K562 (cell line): ENCODE results near the gene ZMYND8. TPM values are rescaled to one million over a fixed set of nuclear protein-coding genes. Genes with fewer than 3 reads are reported as not detected.

Experiments used
- ATAC-seq: fragments of 200-7000 bp; cut with Tn5 transposase; 3 replicates; pipeline ENCODE4 v1.9.1; 2020; ENCODE audit warnings: moderate library complexity
- BruUV-seq: library from RNA; stranded (reverse); fragments of 400-500 nt; replicated peaks from 2 replicates; lab custom pipeline; 2021; lab: Mats Ljungman, UMichigan
- CTCF ChIA-PET: fragments of 300-600 bp; formaldehyde crosslinking; extraction: SDS; loops from one replicate; lab custom pipeline; 2021; ENCODE audit warnings: low intra/inter-chr PET ratio; lab: Yijun Ruan, JAX
- POLR2A ChIA-PET: fragments of 300-600, 350-650 bp; sonication (Branson Sonifier 250); formaldehyde crosslinking; extraction: SDS; loops from one replicate; lab custom pipeline; 2021; ENCODE audit warnings: antibody characterized with exemption, inconsistent platforms; lab: Yijun Ruan, JAX
- DNase-seq, 4 experiments: peaks; one replicate each; pipeline versions ENCODE4 v3.0.0 to v3.0.0-alpha.2; 2011 to 2018; ENCODE audit warnings: low spot score in 3 of 4, mixed read lengths in 3 of 4; ENCODE audit errors: extremely low read depth in 1 of 4
- FAIRE-seq: peaks from 2 replicates; lab custom pipeline; 2011; peaks lifted over from hg19 to GRCh38; lab: Jason Lieb, UNC
- H2AFZ ChIP-seq: 2 replicates; pipeline ENCODE4 v1.6.0; 2011; ENCODE audit warnings: low read depth, low read length, control low read depth, inconsistent platforms
- H3K27ac ChIP-seq: fragments of 200-600 bp; 3 replicates; pipeline ENCODE4 v1.8.0; 2011; ENCODE audit warnings: low read depth, mild to moderate bottlenecking, control low read depth, inconsistent platforms, low read length, moderate library complexity, mixed read lengths; ENCODE audit errors: extremely low read depth
- H3K27me3 ChIP-seq, 2 experiments: fragments of 300-600 bp in 1 of 2; 2 replicates in 1 of 2; 3 replicates in 1 of 2; pipeline versions ENCODE4 v1.6.0 to v1.8.0; 2011; ENCODE audit warnings: inconsistent platforms in 2 of 2, low read length in 2 of 2, mild to moderate bottlenecking in 1 of 2, mixed read lengths in 1 of 2, moderate library complexity in 1 of 2; ENCODE audit not compliant: control insufficient read depth in 2 of 2, insufficient read depth in 2 of 2
- H3K36me3 ChIP-seq: fragments of 300-600 bp; 3 replicates; pipeline ENCODE4 v1.8.0; 2011; ENCODE audit warnings: mild to moderate bottlenecking, low read length, inconsistent platforms; ENCODE audit not compliant: control insufficient read depth, insufficient read depth
- H3K4me1 ChIP-seq, 2 experiments: fragments of 200-600 bp in 1 of 2; replicated peaks in 1 of 2; 2 replicates in 1 of 2; 3 replicates in 1 of 2; pipeline versions ENCODE4 v1.5.1 to v1.8.0; 2011; ENCODE audit warnings: inconsistent platforms in 2 of 2, low read length in 2 of 2, mild to moderate bottlenecking in 1 of 2, mixed read lengths in 1 of 2, moderate library complexity in 1 of 2; ENCODE audit not compliant: control insufficient read depth in 2 of 2, insufficient read depth in 2 of 2
- H3K4me2 ChIP-seq: 2 replicates; pipeline ENCODE4 v1.6.1; 2011; ENCODE audit warnings: low read length, control low read depth, inconsistent platforms, mixed read lengths; ENCODE audit not compliant: insufficient read depth
- H3K4me3 ChIP-seq: fragments of 200-600 bp; sonication (generic), shearing (Covaris generic); 2 replicates; pipeline ENCODE4 v1.5.1; 2016; ENCODE audit warnings: control low read depth, inconsistent platforms
- H3K79me2 ChIP-seq: fragments of 200-600 bp; 3 replicates; pipeline ENCODE4 v1.8.0; 2011; ENCODE audit warnings: low read length, inconsistent platforms; ENCODE audit not compliant: control insufficient read depth, insufficient read depth
- H3K9ac ChIP-seq, 2 experiments: 2 replicates each; pipeline versions ENCODE4 v1.6.0 to v1.6.1; 2011; ENCODE audit warnings: low read depth in 2 of 2, low read length in 2 of 2, control low read depth in 1 of 2, inconsistent platforms in 1 of 2, mild to moderate bottlenecking in 1 of 2, mixed read lengths in 1 of 2; ENCODE audit not compliant: insufficient read depth in 1 of 2
- H3K9me1 ChIP-seq: one replicate; pipeline ENCODE4 v1.6.0; 2011; ENCODE audit warnings: inconsistent platforms, mild to moderate bottlenecking, low read length, moderate library complexity; ENCODE audit not compliant: control insufficient read depth, insufficient read depth
- H3K9me3 ChIP-seq: replicated peaks from 2 replicates; pipeline ENCODE4 v1.5.1; 2011; ENCODE audit warnings: low read depth, low read length, inconsistent platforms; ENCODE audit not compliant: control insufficient read depth, insufficient read depth
- H4K20me1 ChIP-seq: replicated peaks from 2 replicates; pipeline ENCODE4 v1.6.1; 2011; ENCODE audit warnings: low read length, inconsistent platforms, mixed read lengths; ENCODE audit not compliant: control insufficient read depth, insufficient read depth
- CBX3 ChIP-seq, 2 experiments: IDR thresholded peaks; 1 replicate in 1 of 2; 2 replicates in 1 of 2; pipeline ENCODE4 v1.6.1; 2012; ENCODE audit warnings: inconsistent platforms in 2 of 2, low read length in 2 of 2, borderline replicate concordance in 1 of 2, control low read depth in 1 of 2
- DLX4 ChIP-seq: fragments of 250-450 bp; sonication (Bioruptor Pico); IDR thresholded peaks from 2 replicates; pipeline ENCODE4 v1.6.1; 2021; ENCODE audit warnings: mild to moderate bottlenecking
- TAF9B ChIP-seq: fragments of 450-650 bp; IDR thresholded peaks from 2 replicates; pipeline ENCODE4 v1.6.1; 2018; ENCODE audit warnings: mild to moderate bottlenecking; ENCODE audit not compliant: partially characterized antibody
- ZBTB11 ChIP-seq, 3 experiments: fragments of 200-800 bp in 1 of 3; fragments of 250-450 bp in 1 of 3; fragments of 450-650 bp in 1 of 3; sonication (Bioruptor Pico) in 1 of 3; sonication (Bioruptor generic) in 1 of 3; formaldehyde crosslinking in 1 of 3; IDR thresholded peaks; 2 replicates each; pipeline versions ENCODE4 v1.6.1 to v1.8.0; 2016 to 2022; ENCODE audit warnings: mild to moderate bottlenecking in 2 of 3, missing genetic modification characterization in 2 of 3, missing compliant biosample characterization in 1 of 3, moderate library complexity in 1 of 3
- ZNF316 ChIP-seq: fragments of 450-650 bp; IDR thresholded peaks from 2 replicates; pipeline ENCODE4 v1.6.1; 2016
- ZNF511 ChIP-seq: sonication (generic); formaldehyde crosslinking; IDR thresholded peaks from 2 replicates; pipeline ENCODE4 v1.8.0; 2022; ENCODE audit warnings: mild to moderate bottlenecking, missing genetic modification reagents
- WGBS: fragments of 100-300 bp; shearing (Covaris generic); methylation state at CpG from one replicate; pipeline ENCODE4 v1.1.6; 2016; ENCODE audit warnings: low coverage, mixed read lengths; ENCODE audit not compliant: insufficient coverage; ENCODE audit errors: missing lambda C conversion rate; 5-methylcytosine and 5-hydroxymethylcytosine counted together
- in situ Hi-C: fragments of 300-500 bp; cut with MboI; formaldehyde crosslinking; loops from 4 replicates; pipeline ENCODE4 v1.15.0; 2018; ENCODE audit warnings: inconsistent platforms, mixed read lengths
- intact Hi-C: fragments of 100-400 bp; cut with micrococcal nuclease; formaldehyde crosslinking; loops from 2 replicates; pipeline ENCODE4 v1.14.2; 2022
- polyA plus RNA-seq, 8 experiments: library from polyadenylated mRNA; depleted of rRNA in 4 of 8; stranded (reverse) in 5 of 8; unstranded in 3 of 8; fragments of >200 nt; fragmentation: Nextera tagmentation in 2 of 8; fragmentation: Illumina TruSeq in 1 of 8; extraction: Ambion mirVana in 2 of 8; extraction: Trizol in 1 of 8; gene quantifications; 2 replicates each; pipeline versions ENCODE4 v1.2.1 to v1.2.3, GENCODE V29; 2011 to 2014; ENCODE audit warnings: inconsistent platforms in 1 of 8, missing spikeins in 1 of 8
- total RNA-seq, 7 experiments: library from RNA; depleted of rRNA in 6 of 7; stranded (reverse); fragments of >200 nt in 6 of 7; fragmentation: Illumina TruSeq in 2 of 7; extraction: Trizol in 2 of 7; gene quantifications; 2 replicates each; pipeline versions ENCODE4 v1.2.1 to v1.2.3, GENCODE V29; 2011 to 2021; ENCODE audit warnings: low replicate concordance in 1 of 7

Gene ZMYND8
- total and polyA plus RNA-seq, 9 of the 15 experiments (the other 6 are each of a cell fraction or from before 2014, with no cell fraction given), result 31.8 to 148 (median 71.9) TPM

- TF ChIP-seq ZBTB11 (CRISPR knock-in tag; IDR thresholded peaks at IDR 0.05) (peak in 1 of 3 experiments; percentile 76; a peak in 1 of 6 replicates), TAF9B (no peak), CBX3 (IDR thresholded peaks at IDR 0.05; ENCODE audit: borderline replicate concordance in 1 of 2, low read length in 2 of 2) (no peak), ZNF316 (peak; percentile 36; the same call in 1 of the 2 replicates)
These were observed 125.7 kb downstream of the ZMYND8 start (continued) for GRCh38 chr20:47230811-47231256.

GRCh38 chr20:47228654-47229053, 127.8 kb downstream of the ZMYND8 start:
- Histone ChIP-seq H3K4me2 (no peak overlapping the region), H3K4me3 (no peak overlapping the region), H3K27me3 (no peaks in the 10 kb centered on the region; a peak in 1 of 5 replicates), H3K79me2 (peaks cover 54% of the 10 kb centered on the region), H2AFZ (no peak overlapping the region), H3K9me3 (no peaks in the 10 kb centered on the region), H3K27ac (no peak overlapping the region), H3K36me3 (peaks cover 98% of the 10 kb centered on the region), H3K4me1 (peaks cover 0 to 4% of the 10 kb centered on the region in 2 experiments; a peak in 2 of 5 replicates), H3K9ac (no peak overlapping the region), H3K9me1 (no peaks in the 10 kb centered on the region), H4K20me1 (peaks cover 8% of the 10 kb centered on the region; the same call in 1 of the 2 replicates)
- ChIA-PET POLR2A (interaction anchor here (0.8 kb wide), 1 partner anchor 12 kb away, joined by 3 read pairs; no protein-coding TSS in a partner anchor), CTCF (no interaction called here)
- ATAC-seq (no peak), DNase-seq (no peak), FAIRE-seq (no peak)
- in situ Hi-C loops (no loop called here), intact Hi-C loops (no loop called here)
- 66% methylated on average over 5 of the region's 5 CpGs for WGBS
- no TSS peak for BruUV-seq
- TF ChIP-seq ZNF511 (CRISPR knock-in tag), result no peak
- TF ChIP-seq DLX4 (CRISPR knock-in tag), result 0 out of 2 replicates have a peak, but pooled peaks have one; percentile 2
